HCT116 (cell line): ENCODE results near the gene DBET.
"Not testable (repeated sequence)": the region's sequence is repeated elsewhere in the genome, so short reads cannot be mapped to it uniquely, and the experiment has no call there.

Experiments used
- CBX3 ChIP-seq: IDR thresholded peaks from 2 replicates; pipeline ENCODE4 v1.6.1; 2012; ENCODE audit warnings: low read depth
- CTCF ChIP-seq, 3 experiments: fragments of 200-600 bp in 1 of 3; sonication (generic) in 1 of 3; IDR thresholded peaks in 2 of 3; conservative IDR thresholded peaks in 1 of 3; 2 replicates each; pipeline ENCODE4 v1.5.1; 2012 to 2017; ENCODE audit warnings: low read depth in 2 of 3, low read length in 2 of 3, antibody characterized with exemption in 1 of 3, borderline replicate concordance in 1 of 3, control low read depth in 1 of 3, mild to moderate bottlenecking in 1 of 3, mixed read lengths in 1 of 3, mixed run types in 1 of 3, moderate library complexity in 1 of 3; ENCODE audit not compliant: insufficient read depth in 1 of 3
- EZH2 ChIP-seq: fragments of 200-600 bp; sonication (generic); IDR thresholded peaks from 2 replicates; pipeline ENCODE4 v1.6.1; 2017; ENCODE audit warnings: antibody characterized with exemption, mixed run types
- EZH2phosphoT487 ChIP-seq: fragments of 200-600 bp; IDR thresholded peaks from 2 replicates; pipeline ENCODE4 v1.6.1; 2018; ENCODE audit warnings: antibody characterized with exemption, borderline replicate concordance
- JUND ChIP-seq: IDR thresholded peaks from 2 replicates; pipeline ENCODE4 v1.6.1; 2012
- POLR2A ChIP-seq: IDR thresholded peaks from 2 replicates; pipeline ENCODE4 v1.7.0; 2011; ENCODE audit warnings: borderline replicate concordance; ENCODE audit not compliant: insufficient read depth, insufficient read length; ENCODE audit errors: extremely low read depth
- REST ChIP-seq: IDR thresholded peaks from 2 replicates; pipeline ENCODE4 v1.6.1; 2012; ENCODE audit warnings: low read depth
- SP1 ChIP-seq: IDR thresholded peaks from 2 replicates; pipeline ENCODE4 v1.6.1; 2012; ENCODE audit warnings: low read depth
- TCF7L2 ChIP-seq: IDR thresholded peaks from 2 replicates; pipeline ENCODE4 v1.7.0; 2011; ENCODE audit warnings: borderline replicate concordance, inconsistent platforms; ENCODE audit not compliant: insufficient read depth, insufficient read length; ENCODE audit errors: extremely low read depth

- TF ChIP-seq POLR2A; CTCF (IDR thresholded peaks at IDR 0.05 in 2 of 3, conservative IDR thresholded peaks at IDR 0.05 in 1 of 3; ENCODE audit: borderline replicate concordance in 1 of 3, insufficient read depth in 1 of 3, low read depth in 2 of 3, low read length in 2 of 3); JUND; SP1; EZH2; CBX3; REST; TCF7L2; EZH2phosphoT487: not testable (repeated sequence)
These were observed 37.1 kb upstream of the DBET start, which contains the start of gene FRG2 for GRCh38 chr4:190027156-190027555.
